COLO829 (cell line): Measurements from ENCODE around the gene HOXC13.

Source experiments
- DNase-seq: peaks from one replicate; pipeline ENCODE4 v3.0.0; 2012; ENCODE audit warnings: low spot score

The HOXC13 gene

DNA sequence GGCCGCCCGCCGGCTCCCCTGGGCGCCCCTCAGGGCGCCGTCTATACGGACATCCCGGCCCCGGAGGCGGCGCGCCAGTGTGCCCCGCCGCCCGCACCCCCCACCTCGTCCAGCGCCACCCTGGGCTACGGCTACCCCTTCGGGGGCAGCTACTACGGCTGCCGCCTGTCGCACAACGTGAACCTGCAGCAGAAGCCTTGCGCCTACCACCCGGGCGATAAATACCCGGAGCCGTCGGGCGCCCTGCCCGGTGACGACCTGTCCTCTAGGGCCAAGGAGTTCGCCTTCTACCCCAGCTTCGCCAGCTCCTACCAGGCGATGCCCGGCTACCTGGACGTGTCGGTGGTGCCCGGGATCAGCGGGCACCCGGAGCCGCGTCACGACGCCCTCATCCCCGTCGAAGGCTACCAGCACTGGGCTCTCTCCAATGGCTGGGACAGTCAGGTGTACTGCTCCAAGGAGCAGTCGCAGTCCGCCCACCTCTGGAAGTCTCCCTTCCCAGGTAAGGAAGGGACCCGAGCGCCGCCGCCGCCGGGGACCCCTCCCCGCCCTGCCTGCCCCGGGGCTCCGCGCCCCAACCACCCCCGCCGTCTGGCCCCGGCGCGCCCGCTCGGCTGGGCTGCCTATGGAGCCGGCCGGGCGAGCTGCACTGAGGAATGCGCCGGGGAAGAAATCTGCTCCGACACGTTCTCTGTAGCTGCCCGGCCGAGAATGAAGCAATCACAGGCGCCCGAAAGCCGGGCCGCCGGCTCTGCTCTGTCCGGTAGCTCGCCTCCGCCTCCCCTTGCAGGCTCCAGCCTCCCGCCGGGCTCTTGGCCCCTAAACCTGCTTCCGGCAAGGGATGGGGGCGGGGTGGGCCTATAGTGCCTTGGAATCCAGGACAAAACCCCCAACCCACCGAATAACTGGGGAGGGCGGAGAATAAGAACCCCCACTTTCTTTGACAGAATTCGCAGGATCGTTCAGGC, 794 bp downstream of the HOXC13 start:
- DNase-seq = no peak

GRCh38 chr12:53940443-53941014, 1.9 kb downstream of the HOXC13 start:
- no peak for DNase-seq

- DNase-seq = no peak
These were observed 2.6 kb downstream of the HOXC13 start for GRCh38 chr12:53941187-53941586.

DNA sequence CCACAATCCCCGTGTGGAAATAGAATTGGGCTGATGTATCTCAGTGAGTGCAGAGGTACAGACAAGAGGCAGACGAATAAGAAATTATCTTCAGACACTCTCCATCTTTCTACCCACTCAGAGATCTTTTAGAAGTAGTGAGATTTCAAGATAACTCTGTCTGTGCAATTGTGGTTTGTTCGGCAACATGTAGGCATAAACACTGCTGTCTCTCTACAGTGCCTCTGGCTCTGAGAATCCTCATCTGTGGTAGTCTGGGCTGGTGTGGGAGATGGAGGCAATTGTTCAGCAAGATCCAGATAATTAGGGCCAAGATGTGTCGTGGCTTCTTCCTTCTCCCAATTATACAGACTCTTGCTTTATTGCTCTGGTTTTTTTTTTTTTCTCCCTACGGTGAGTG, 3.1 kb downstream of the HOXC13 start:
- DNase-seq = no peak

- DNase-seq = no peak
These were observed 3.9 kb downstream of the HOXC13 start for GRCh38 chr12:53942467-53942997.

DNA sequence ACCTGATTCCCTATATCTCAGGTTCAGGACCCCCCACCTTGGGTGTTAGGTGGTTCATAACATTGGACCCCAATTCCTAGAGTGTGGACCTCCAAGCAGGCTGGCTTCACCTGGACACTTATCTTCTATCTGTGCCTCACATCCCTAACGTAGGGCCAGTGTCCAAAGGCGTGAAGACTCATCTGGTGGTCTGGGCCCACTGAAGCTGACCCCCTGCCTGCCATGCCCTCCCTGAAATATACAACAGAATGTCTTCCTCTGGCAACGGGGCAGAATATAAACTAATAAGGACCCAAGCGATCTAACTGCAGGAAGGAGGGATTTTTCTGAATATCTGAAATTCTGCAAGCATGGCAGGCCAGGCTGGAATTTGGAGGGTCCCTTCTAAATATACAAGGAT, 5.6 kb downstream of the HOXC13 start:
- no peak for DNase-seq

- DNase-seq = no peak
These were observed 6.5 kb downstream of the HOXC13 start for GRCh38 chr12:53944907-53945847.

- DNase-seq = no peak
These were observed 9.1 kb downstream of the HOXC13 start for GRCh38 chr12:53947743-53948142.

GRCh38 chr12:53948650-53949593, 10.3 kb downstream of the HOXC13 start:
- no peak for DNase-seq

GRCh38 chr12:53949631-53950436, 11.2 kb downstream of the HOXC13 start:
- DNase-seq = no peak

- no peak for DNase-seq
These were observed 11.8 kb downstream of the HOXC13 start for GRCh38 chr12:53950437-53950773.

DNA sequence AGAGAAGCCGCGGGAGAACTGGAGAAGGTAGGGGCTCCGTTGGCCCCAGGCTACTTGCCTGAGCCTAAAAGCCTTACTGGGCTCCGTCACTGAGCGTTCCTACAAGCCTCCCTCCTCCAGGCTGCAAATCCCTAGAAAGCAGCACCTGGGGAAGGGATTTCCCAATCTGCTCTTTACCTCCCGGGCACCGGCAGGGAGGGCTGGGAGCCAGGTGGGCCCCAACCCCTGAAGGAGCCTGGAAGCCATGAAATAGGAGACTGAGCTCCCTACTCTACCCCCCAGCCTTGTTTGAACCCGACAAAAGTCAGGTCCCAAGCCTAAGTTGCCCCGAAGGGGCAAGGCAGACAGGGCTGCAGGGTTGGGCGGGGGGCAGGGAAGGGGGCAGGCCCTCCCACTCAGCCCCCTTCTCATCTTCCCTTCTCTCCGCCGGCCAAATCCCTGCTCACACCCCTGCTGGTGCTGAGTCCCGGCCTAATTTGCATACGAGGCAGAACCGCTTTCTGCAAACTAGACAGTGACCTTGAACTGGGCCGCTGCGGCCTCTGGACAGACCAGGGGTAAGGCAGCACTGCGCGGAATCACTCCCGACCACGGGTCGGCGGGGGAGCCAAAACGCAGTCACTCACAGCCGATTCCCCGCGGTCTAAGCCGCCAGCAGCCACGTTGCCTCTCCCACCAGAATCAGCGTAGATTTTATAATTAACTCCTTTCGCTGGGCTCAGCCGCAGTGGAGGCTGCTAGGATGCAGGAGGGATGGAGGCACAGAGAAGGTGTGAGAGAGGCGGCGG, 12.4 kb downstream of the HOXC13 start:
- DNase-seq = no peak

GRCh38 chr12:53951577-53952334, 13.1 kb downstream of the HOXC13 start:
- no peak for DNase-seq

DNA sequence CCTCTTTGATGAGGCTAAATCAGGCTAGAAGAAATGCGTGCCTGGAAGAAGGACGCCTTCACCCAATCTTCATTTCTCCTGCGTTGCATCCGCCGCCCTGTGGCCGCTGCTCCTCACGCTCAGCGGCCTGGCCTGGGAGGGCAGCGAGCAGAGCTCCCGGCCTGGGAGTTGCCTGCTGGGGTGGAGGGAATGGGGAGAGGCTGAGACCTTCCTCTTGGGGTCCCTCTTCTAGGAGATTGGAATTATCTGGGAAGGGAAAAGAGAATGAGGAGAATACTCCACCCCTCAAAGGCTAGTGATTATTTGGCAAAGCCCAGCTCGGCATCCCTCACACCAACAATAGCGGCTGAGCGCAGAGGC, 13.7 kb downstream of the HOXC13 start:
- DNase-seq = no peak

GRCh38 chr12:53952871-53953734, 14.5 kb downstream of the HOXC13 start:
- no peak for DNase-seq

DNA sequence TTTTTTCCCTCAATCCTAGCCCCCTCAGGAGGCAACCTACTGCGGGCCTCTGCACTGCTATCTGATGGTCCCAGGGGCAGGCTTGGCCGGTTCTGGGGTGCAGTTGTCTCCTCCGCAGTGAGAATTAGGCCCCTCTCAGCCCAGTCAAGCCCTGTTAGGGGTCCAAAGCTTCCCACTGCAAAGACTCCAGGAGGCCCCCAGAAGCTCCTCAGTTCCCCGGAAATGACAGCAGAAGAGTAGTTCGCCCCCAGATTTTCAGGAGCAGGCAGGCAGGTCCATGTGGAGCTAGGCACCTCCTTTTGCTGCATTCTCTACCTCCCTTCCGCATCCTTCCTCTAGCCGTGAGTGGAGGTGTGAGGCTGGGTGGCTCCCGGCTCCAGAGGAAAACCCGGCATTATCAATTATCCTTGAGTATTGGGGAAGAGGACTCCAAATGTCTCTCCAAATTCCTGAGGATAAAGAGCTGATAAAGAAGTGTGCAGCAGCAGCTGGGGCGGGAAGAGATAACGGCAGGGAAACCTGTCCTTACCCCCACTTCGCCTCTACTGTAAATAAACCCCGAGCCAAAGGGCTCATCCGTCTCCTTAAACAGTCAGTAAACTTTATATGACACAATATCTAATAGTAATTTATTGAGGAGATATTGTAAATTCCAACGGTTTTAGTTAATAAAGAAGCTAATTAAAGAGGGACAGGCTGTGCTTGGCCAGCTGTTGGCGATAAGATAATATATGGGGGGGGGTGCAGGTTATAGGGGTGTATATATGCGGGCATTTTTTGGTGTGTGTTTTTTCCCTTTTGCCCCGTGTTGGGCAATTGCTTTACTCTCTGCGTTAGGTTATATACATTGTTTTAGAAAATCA, 15.4 kb downstream of the HOXC13 start:
- DNase-seq = no peak

- DNase-seq = no peak
These were observed 16.0 kb downstream of the HOXC13 start, which contains the start of gene HOXC12 for GRCh38 chr12:53954694-53955035. Gene HOXC12 (plus strand): TSS chr12:53954903. CDS start chr12:53954930, 27 bp downstream.
